ENCODE results near the gene TXNIP. TPM values are rescaled to one million over a fixed set of nuclear protein-coding genes. Genes with fewer than 3 reads are reported as not detected.

Gene TXNIP
- polyA plus RNA-seq, 1 donor (not counting 4 experiments of a cell fraction or from before 2014, with no cell fraction given) = 159 TPM

GRCh38 chr1:145946477-145946986, 49.8 kb downstream of the TXNIP start:
- Histone ChIP-seq H3K4me2 (ENCODE audit: control insufficient read depth, extremely low read depth, insufficient read depth, low read depth, low read length) (no peak overlapping the region), H2AFZ (ENCODE audit: control insufficient read depth, low read length) (no peak overlapping the region), H3K27me3 (ENCODE audit: control insufficient read depth, extremely low read depth, insufficient read depth, low read length) (no peaks in the 10 kb centered on the region), H3K4me3 (ENCODE audit: control insufficient read depth in 2 of 3, extremely low read depth in 1 of 3, insufficient read depth in 2 of 3, low read depth in 1 of 3, low read length in 3 of 3) (no peak overlapping the region), H3K9me3 (ENCODE audit: control insufficient read depth, low read depth, low read length) (no peaks in the 10 kb centered on the region), H3K79me2 (ENCODE audit: control insufficient read depth, insufficient read depth, low read length) (no peaks in the 10 kb centered on the region), H3K27ac (ENCODE audit: control insufficient read depth, insufficient read depth, low read length) (no peak overlapping the region), H3K4me1 (ENCODE audit: control insufficient read depth, extremely low read depth, insufficient read depth, low read length) (no peaks in the 10 kb centered on the region), H4K20me1 (ENCODE audit: control insufficient read depth, extremely low read depth, insufficient read depth, low read length) (no peaks in the 10 kb centered on the region), H3K9ac (ENCODE audit: control insufficient read depth, extremely low read depth, insufficient read depth, low read length) (no peak overlapping the region), H3K9me1 (ENCODE audit: control insufficient read depth, extremely low read depth, insufficient read depth, low read length) (no peaks in the 10 kb centered on the region), H3K36me3 (ENCODE audit: control insufficient read depth in 2 of 2, extremely low read depth in 1 of 2, insufficient read depth in 2 of 2, low read length in 2 of 2) (no peaks in the 10 kb centered on the region)
- DNase-seq (ENCODE audit: low read depth, low spot score) (no peak), FAIRE-seq (no peak)
- TF ChIP-seq EZH2 (IDR thresholded peaks at IDR 0.05; ENCODE audit: low read length) = no peak
- TF ChIP-seq CTCF (optimal IDR thresholded peaks at IDR 0.05 in 1 of 3, IDR thresholded peaks at IDR 0.05 in 1 of 3, conservative IDR thresholded peaks at IDR 0.05 in 1 of 3; ENCODE audit: extremely low read depth in 1 of 3, insufficient read depth in 2 of 3, low read length in 3 of 3) = no peak
- dilution Hi-C loops (cut with MboI; ENCODE audit: extremely low pct_ligation_motif_present, low sequenced_read_pairs) = no loop called here

GRCh38 chr1:145944532-145944931, 51.8 kb downstream of the TXNIP start:
- DNase-seq (ENCODE audit: low read depth, low spot score) (no peak), FAIRE-seq (no peak)
- no peaks in the 10 kb centered on the region for H3K79me2 ChIP-seq (ENCODE audit: control insufficient read depth, insufficient read depth, low read length)
- dilution Hi-C loops (cut with MboI; ENCODE audit: extremely low pct_ligation_motif_present, low sequenced_read_pairs) = no loop called here
- no peaks in the 10 kb centered on the region for H3K9me1 ChIP-seq (ENCODE audit: control insufficient read depth, extremely low read depth, insufficient read depth, low read length)
- no peak overlapping the region for H3K4me2 ChIP-seq (ENCODE audit: control insufficient read depth, extremely low read depth, insufficient read depth, low read depth, low read length)
- no peak overlapping the region for H2AFZ ChIP-seq (ENCODE audit: control insufficient read depth, low read length)
- H3K27ac ChIP-seq (ENCODE audit: control insufficient read depth, insufficient read depth, low read length) = no peak overlapping the region
- TF ChIP-seq CTCF (optimal IDR thresholded peaks at IDR 0.05 in 1 of 3, IDR thresholded peaks at IDR 0.05 in 1 of 3, conservative IDR thresholded peaks at IDR 0.05 in 1 of 3; ENCODE audit: extremely low read depth in 1 of 3, insufficient read depth in 2 of 3, low read length in 3 of 3) = no peak
- no peak for TF ChIP-seq EZH2 (IDR thresholded peaks at IDR 0.05; ENCODE audit: low read length)
- no peaks in the 10 kb centered on the region for H3K9me3 ChIP-seq (ENCODE audit: control insufficient read depth, low read depth, low read length)
- H3K27me3 ChIP-seq (ENCODE audit: control insufficient read depth, extremely low read depth, insufficient read depth, low read length) = no peaks in the 10 kb centered on the region
- no peak overlapping the region for H3K4me3 ChIP-seq (ENCODE audit: control insufficient read depth in 2 of 3, extremely low read depth in 1 of 3, insufficient read depth in 2 of 3, low read depth in 1 of 3, low read length in 3 of 3)
- no peaks in the 10 kb centered on the region for H3K36me3 ChIP-seq (ENCODE audit: control insufficient read depth in 2 of 2, extremely low read depth in 1 of 2, insufficient read depth in 2 of 2, low read length in 2 of 2)
- no peaks in the 10 kb centered on the region for H3K4me1 ChIP-seq (ENCODE audit: control insufficient read depth, extremely low read depth, insufficient read depth, low read length)
- no peak overlapping the region for H3K9ac ChIP-seq (ENCODE audit: control insufficient read depth, extremely low read depth, insufficient read depth, low read length)
- H4K20me1 ChIP-seq (ENCODE audit: control insufficient read depth, extremely low read depth, insufficient read depth, low read length) = no peaks in the 10 kb centered on the region

All from keratinocyte (primary cell).